RPMI7951 (cell line): Measurements from ENCODE around the gene RRAGD. TPM values are rescaled to one million over a fixed set of nuclear protein-coding genes. Genes with fewer than 3 reads are reported as not detected.
A peak's percentile ranks its signal among the peaks of the same experiment; 100 is the strongest.

ENCODE experiments used
- DNase-seq: peaks from one replicate; pipeline ENCODE4 v3.0.0-alpha.2; 2012; ENCODE audit warnings: low read depth
- total RNA-seq: library from RNA; depleted of rRNA; stranded (reverse); fragments of >200 nt; shearing (Covaris generic); gene quantifications from 2 replicates; pipeline ENCODE4 v1.2.3, GENCODE V29; 2014; rRNA removed

Gene RRAGD
- total RNA-seq, 1 experiment from 2014 or later = under 0.01 TPM

- DNase-seq = no peak
Measured at GRCh38 chr6:89346433-89346832, 65.6 kb downstream of the RRAGD start.

GRCh38 chr6:89339565-89339964 lies 72.5 kb downstream of the RRAGD start:
- DNase-seq = no peak

GRCh38 chr6:89335164-89335563 lies 76.9 kb downstream of the RRAGD start:
- DNase-seq = no peak

- no peak for DNase-seq
Measured at GRCh38 chr6:89330910-89331309, 81.2 kb downstream of the RRAGD start.

- DNase-seq = no peak
Measured at GRCh38 chr6:89328976-89329375, 83.1 kb downstream of the RRAGD start.

- no peak for DNase-seq
Measured at GRCh38 chr6:89324304-89324703, 87.8 kb downstream of the RRAGD start.

GRCh38 chr6:89323511-89323971 lies 88.5 kb downstream of the RRAGD start:
- DNase-seq = no peak

- DNase-seq = peak; percentile 10
Measured at GRCh38 chr6:89321131-89321970, 90.7 kb downstream of the RRAGD start.

GRCh38 chr6:89320012-89320559 lies 92.0 kb downstream of the RRAGD start:
- DNase-seq = no peak

GRCh38 chr6:89317067-89317466 lies 95.0 kb downstream of the RRAGD start:
- no peak for DNase-seq

- no peak for DNase-seq
Measured at GRCh38 chr6:89315249-89315885, 96.7 kb downstream of the RRAGD start, which contains the start of gene GABRR2. Gene GABRR2 (minus strand): TSS chr6:89315299. CDS start chr6:89315165, 134 bp downstream.

- DNase-seq = no peak
Measured at GRCh38 chr6:89314692-89315091, 97.4 kb downstream of the RRAGD start.

Other genes starting within 250 kb of the RRAGD start
- gene GABRR1, start 194.9 kb downstream of the RRAGD start, total RNA-seq = not detected in 2 replicates
- gene GABRR2, start 97.0 kb downstream of the RRAGD start, total RNA-seq = not detected in 2 replicates
- 37.6 and 44.2 TPM in 2 replicates for gene UBE2J1, start 59.6 kb downstream of the RRAGD start, total RNA-seq
- gene ANKRD6, start 20.9 kb upstream of the RRAGD start, total RNA-seq = 0.48 and 2.7 TPM in 2 replicates
- 24.5 and 29.1 TPM in 2 replicates for gene LYRM2, start 226.5 kb upstream of the RRAGD start, total RNA-seq